Measurements from ENCODE around the gene P4HTM.
A peak's percentile ranks its signal among the peaks of the same experiment; 100 is the strongest.

P4HTM gene

GRCh38 chr3:49009396-49009795, 19.4 kb downstream of the P4HTM start:
- Histone ChIP-seq H3K27ac (ENCODE audit: low read depth, low read length, severe bottlenecking) (no peak overlapping the region), H3K4me3 (ENCODE audit: extremely low read depth, insufficient read depth, low read length, poor library complexity, severe bottlenecking) (no peak overlapping the region), H3K4me1 (ENCODE audit: control insufficient read depth, insufficient read depth, low read length, poor library complexity, severe bottlenecking) (peaks cover 14% of the 10 kb centered on the region), H3K9me3 (ENCODE audit: control insufficient read depth, low read length) (no peaks in the 10 kb centered on the region), H3K36me3 (ENCODE audit: control insufficient read depth, insufficient read depth, low read length) (peaks cover 46% of the 10 kb centered on the region)
- 87 to 93% methylated on average over 2 to 3 of the region's 3 CpGs for WGBS, 2 experiments (ENCODE audit: insufficient coverage in 2 of 2)

DNA sequence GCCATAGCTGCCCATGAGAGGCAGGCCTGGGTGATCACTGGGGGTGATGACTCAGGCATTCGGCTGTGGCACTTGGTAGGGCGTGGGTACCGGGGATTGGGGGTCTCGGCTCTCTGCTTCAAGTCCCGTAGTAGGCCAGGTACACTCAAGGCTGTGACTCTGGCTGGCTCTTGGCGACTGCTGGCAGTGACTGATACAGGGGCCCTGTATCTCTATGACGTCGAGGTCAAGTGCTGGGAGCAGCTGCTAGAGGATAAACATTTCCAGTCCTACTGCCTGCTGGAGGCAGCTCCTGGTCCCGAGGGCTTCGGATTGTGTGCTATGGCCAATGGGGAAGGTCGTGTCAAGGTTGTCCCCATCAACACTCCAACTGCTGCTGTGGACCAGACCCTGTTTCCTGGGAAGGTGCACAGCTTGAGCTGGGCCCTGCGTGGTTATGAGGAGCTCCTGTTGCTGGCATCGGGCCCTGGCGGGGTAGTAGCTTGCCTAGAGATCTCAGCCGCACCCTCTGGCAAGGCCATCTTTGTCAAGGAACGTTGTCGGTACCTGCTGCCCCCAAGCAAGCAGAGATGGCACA, 22.5 kb downstream of the P4HTM start:
- H3K27ac ChIP-seq (ENCODE audit: low read depth, low read length, severe bottlenecking): no peak overlapping the region
- H3K4me1 ChIP-seq (ENCODE audit: control insufficient read depth, insufficient read depth, low read length, poor library complexity, severe bottlenecking): peaks cover 11% of the 10 kb centered on the region
- no peaks in the 10 kb centered on the region for H3K9me3 ChIP-seq (ENCODE audit: control insufficient read depth, low read length)
- H3K4me3 ChIP-seq (ENCODE audit: extremely low read depth, insufficient read depth, low read length, poor library complexity, severe bottlenecking): no peak overlapping the region
- H3K36me3 ChIP-seq (ENCODE audit: control insufficient read depth, insufficient read depth, low read length): peaks cover 74% of the 10 kb centered on the region
- 93 to 97% methylated on average over 15 to 17 of the region's 17 CpGs for WGBS, 2 experiments (ENCODE audit: insufficient coverage in 2 of 2)

GRCh38 chr3:49013113-49013737, 23.2 kb downstream of the P4HTM start:
- no peak overlapping the region for H3K27ac ChIP-seq (ENCODE audit: low read depth, low read length, severe bottlenecking)
- peaks cover 8% of the 10 kb centered on the region for H3K4me1 ChIP-seq (ENCODE audit: control insufficient read depth, insufficient read depth, low read length, poor library complexity, severe bottlenecking)
- peaks cover 74% of the 10 kb centered on the region for H3K36me3 ChIP-seq (ENCODE audit: control insufficient read depth, insufficient read depth, low read length)
- H3K4me3 ChIP-seq (ENCODE audit: extremely low read depth, insufficient read depth, low read length, poor library complexity, severe bottlenecking): no peak overlapping the region
- WGBS, 2 experiments (ENCODE audit: insufficient coverage in 2 of 2): 94 to 98% methylated on average over 18 of the region's 19 CpGs
- H3K9me3 ChIP-seq (ENCODE audit: control insufficient read depth, low read length): no peaks in the 10 kb centered on the region

DNA sequence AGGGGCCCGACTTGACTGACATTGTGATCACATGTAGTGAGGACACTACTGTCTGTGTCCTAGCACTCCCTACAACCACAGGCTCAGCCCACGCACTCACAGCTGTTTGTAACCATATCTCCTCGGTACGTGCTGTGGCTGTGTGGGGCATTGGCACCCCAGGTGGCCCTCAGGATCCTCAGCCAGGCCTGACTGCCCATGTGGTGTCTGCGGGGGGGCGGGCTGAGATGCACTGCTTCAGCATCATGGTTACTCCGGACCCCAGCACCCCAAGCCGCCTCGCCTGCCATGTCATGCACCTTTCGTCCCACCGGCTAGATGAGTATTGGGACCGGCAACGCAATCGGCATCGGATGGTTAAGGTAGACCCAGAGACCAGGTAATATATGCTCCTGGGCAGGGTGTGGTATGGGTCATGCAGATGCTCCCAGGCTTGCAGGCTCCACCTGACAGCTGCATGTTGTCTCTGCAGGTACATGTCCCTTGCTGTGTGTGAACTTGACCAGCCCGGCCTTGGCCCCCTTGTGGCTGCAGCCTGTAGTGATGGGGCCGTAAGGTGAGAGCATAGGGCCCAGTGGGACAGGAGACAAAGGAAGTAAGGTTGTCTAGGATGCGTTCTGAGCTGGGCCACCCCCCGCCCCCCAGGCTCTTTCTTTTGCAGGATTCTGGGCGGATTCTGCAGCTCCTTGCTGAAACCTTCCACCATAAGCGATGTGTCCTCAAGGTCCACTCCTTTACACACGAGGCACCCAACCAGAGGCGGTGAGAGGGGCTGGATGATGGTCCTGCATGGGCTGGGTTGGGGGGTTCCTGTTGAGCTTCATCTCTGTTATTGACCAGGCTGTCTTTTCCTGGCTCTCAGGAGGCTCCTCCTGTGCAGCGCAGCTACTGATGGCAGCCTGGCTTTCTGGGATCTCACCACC, 24.0 kb downstream of the P4HTM start:
- Histone ChIP-seq H3K4me3 (ENCODE audit: extremely low read depth, insufficient read depth, low read length, poor library complexity, severe bottlenecking) (no peak overlapping the region), H3K27ac (ENCODE audit: low read depth, low read length, severe bottlenecking) (no peak overlapping the region), H3K4me1 (ENCODE audit: control insufficient read depth, insufficient read depth, low read length, poor library complexity, severe bottlenecking) (peaks cover 4% of the 10 kb centered on the region), H3K36me3 (ENCODE audit: control insufficient read depth, insufficient read depth, low read length) (peaks cover 74% of the 10 kb centered on the region), H3K9me3 (ENCODE audit: control insufficient read depth, low read length) (no peaks in the 10 kb centered on the region)
- 87 to 93% methylated on average over 20 to 22 of the region's 24 CpGs for WGBS, 2 experiments (ENCODE audit: insufficient coverage in 2 of 2)

GRCh38 chr3:49015072-49015471, 25.0 kb downstream of the P4HTM start:
- no peak overlapping the region for H3K27ac ChIP-seq (ENCODE audit: low read depth, low read length, severe bottlenecking)
- H3K4me3 ChIP-seq (ENCODE audit: extremely low read depth, insufficient read depth, low read length, poor library complexity, severe bottlenecking): no peak overlapping the region
- WGBS, 2 experiments (ENCODE audit: insufficient coverage in 2 of 2): 95% methylated on average over 4 to 7 of the region's 8 CpGs
- H3K9me3 ChIP-seq (ENCODE audit: control insufficient read depth, low read length): no peaks in the 10 kb centered on the region
- H3K36me3 ChIP-seq (ENCODE audit: control insufficient read depth, insufficient read depth, low read length): peaks cover 63% of the 10 kb centered on the region
- H3K4me1 ChIP-seq (ENCODE audit: control insufficient read depth, insufficient read depth, low read length, poor library complexity, severe bottlenecking): peaks cover 8% of the 10 kb centered on the region

DNA sequence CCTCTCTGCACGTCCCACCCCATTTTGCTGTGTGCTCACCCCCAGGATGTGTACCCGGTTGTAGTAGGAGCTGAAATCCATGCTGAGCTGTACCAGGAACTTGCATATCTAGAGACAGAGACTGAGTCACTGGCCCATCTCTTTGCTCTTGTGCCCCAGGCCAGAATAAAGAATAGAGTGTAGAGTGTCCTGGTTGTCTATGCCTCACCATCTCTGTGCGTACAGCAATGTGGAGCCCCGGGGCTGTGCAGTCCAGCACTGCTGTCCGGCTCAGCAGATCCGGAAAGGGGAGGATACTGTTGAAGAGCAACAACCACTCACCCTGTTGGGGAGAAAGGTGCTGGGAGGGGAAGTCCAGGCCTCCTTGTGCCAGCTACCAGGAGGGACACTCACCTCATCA, 25.7 kb downstream of the P4HTM start:
- WGBS, 2 experiments (ENCODE audit: insufficient coverage in 2 of 2): 92 to 97% methylated on average over 3 to 5 of the region's 6 CpGs
- Histone ChIP-seq H3K36me3 (ENCODE audit: control insufficient read depth, insufficient read depth, low read length) (peaks cover 61% of the 10 kb centered on the region), H3K27ac (ENCODE audit: low read depth, low read length, severe bottlenecking) (no peak overlapping the region), H3K4me3 (ENCODE audit: extremely low read depth, insufficient read depth, low read length, poor library complexity, severe bottlenecking) (no peak overlapping the region), H3K4me1 (ENCODE audit: control insufficient read depth, insufficient read depth, low read length, poor library complexity, severe bottlenecking) (peaks cover 10% of the 10 kb centered on the region), H3K9me3 (ENCODE audit: control insufficient read depth, low read length) (no peaks in the 10 kb centered on the region)

GRCh38 chr3:49016414-49017228, 26.6 kb downstream of the P4HTM start:
- Histone ChIP-seq H3K4me3 (ENCODE audit: extremely low read depth, insufficient read depth, low read length, poor library complexity, severe bottlenecking) (no peak overlapping the region), H3K27ac (ENCODE audit: low read depth, low read length, severe bottlenecking) (no peak overlapping the region), H3K9me3 (ENCODE audit: control insufficient read depth, low read length) (no peaks in the 10 kb centered on the region), H3K36me3 (ENCODE audit: control insufficient read depth, insufficient read depth, low read length) (peaks cover 54% of the 10 kb centered on the region), H3K4me1 (ENCODE audit: control insufficient read depth, insufficient read depth, low read length, poor library complexity, severe bottlenecking) (peaks cover 10% of the 10 kb centered on the region)
- 90 to 98% methylated on average over 4 of the region's 6 CpGs for WGBS, 2 experiments (ENCODE audit: insufficient coverage in 2 of 2)

GRCh38 chr3:49017229-49017970, 27.4 kb downstream of the P4HTM start:
- peak overlapping the region; percentile 76 for H3K4me3 ChIP-seq (ENCODE audit: extremely low read depth, insufficient read depth, low read length, poor library complexity, severe bottlenecking)
- peaks cover 46% of the 10 kb centered on the region for H3K36me3 ChIP-seq (ENCODE audit: control insufficient read depth, insufficient read depth, low read length)
- H3K4me1 ChIP-seq (ENCODE audit: control insufficient read depth, insufficient read depth, low read length, poor library complexity, severe bottlenecking): peaks cover 10% of the 10 kb centered on the region
- H3K27ac ChIP-seq (ENCODE audit: low read depth, low read length, severe bottlenecking): no peak overlapping the region
- 25 to 26% methylated on average over 8 to 23 of the region's 23 CpGs for WGBS, 2 experiments (ENCODE audit: insufficient coverage in 2 of 2)
- no peaks in the 10 kb centered on the region for H3K9me3 ChIP-seq (ENCODE audit: control insufficient read depth, low read length)

- Histone ChIP-seq H3K9me3 (ENCODE audit: control insufficient read depth, low read length) (no peaks in the 10 kb centered on the region), H3K27ac (ENCODE audit: low read depth, low read length, severe bottlenecking) (peak within 1 kb of the TSS; percentile 6), H3K4me1 (ENCODE audit: control insufficient read depth, insufficient read depth, low read length, poor library complexity, severe bottlenecking) (peaks cover 10% of the 10 kb centered on the region), H3K4me3 (ENCODE audit: extremely low read depth, insufficient read depth, low read length, poor library complexity, severe bottlenecking) (peak within 1 kb of the TSS; percentile 76), H3K36me3 (ENCODE audit: control insufficient read depth, insufficient read depth, low read length) (peaks cover 46% of the 10 kb centered on the region)
- WGBS, 2 experiments (ENCODE audit: insufficient coverage in 2 of 2): 1% methylated on average over 79 to 82 of the region's 85 CpGs
Observed at GRCh38 chr3:49017971-49018706, 28.1 kb downstream of the P4HTM start, which contains the start of gene DALRD3. DALRD3 (minus strand) TSS chr3:49018580; CDS start chr3:49018564, 16 bp downstream.

Measured in mesodermal cell (in vitro differentiated cells).